Measurements from ENCODE around the gene PDE10A.
"Not testable (repeated sequence)": the region's sequence is repeated elsewhere in the genome, so short reads cannot be mapped to it uniquely, and the experiment has no call there.

The PDE10A gene

DNA sequence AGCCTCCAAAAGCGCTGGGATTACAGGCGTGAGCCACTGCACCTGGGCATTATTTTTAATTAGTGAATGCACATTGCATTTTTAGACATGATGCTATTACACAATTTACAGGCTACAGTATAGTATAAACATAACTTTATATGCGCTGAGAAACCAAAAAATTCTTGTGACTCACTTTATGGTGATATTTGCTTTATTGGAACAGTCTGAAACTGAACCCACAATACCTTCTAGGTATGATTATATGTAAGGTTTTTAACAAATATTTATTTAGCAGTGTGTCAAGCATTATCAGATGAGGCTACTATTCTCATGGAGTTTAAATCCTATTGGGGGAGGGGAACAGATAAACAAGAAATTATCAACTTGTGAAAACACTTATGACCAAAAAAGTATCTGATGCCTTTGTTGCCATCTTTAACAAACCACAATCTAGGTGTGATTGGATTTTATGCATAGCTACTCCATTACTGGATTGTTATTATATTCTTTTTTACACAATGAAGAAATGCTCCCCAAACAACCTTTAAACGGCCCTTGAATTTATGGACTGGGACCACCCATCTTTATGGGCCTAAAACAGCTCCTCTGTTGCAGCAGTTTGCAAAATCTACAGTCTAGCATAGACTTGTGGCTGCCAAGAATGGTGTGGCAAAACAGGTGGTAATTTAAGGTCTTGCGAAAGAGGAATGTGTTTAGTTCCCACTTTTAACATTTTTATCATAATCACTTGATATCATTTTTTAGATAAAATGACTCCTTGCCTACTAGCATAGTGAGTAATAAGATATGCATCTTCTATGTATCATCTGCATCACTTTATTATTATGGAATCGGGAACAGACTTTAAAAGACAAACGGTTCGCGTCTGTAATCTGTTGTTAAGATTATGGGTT, 194.5 kb downstream of the PDE10A start:
- H3K9ac ChIP-seq (ENCODE audit: low read depth, low read length) = no peak overlapping the region
- H3K4me1 ChIP-seq (ENCODE audit: insufficient read depth, low read length) = no peaks in the 10 kb centered on the region
- no peaks in the 10 kb centered on the region; the same call in 1 of the 2 replicates for H3K9me3 ChIP-seq (ENCODE audit: control insufficient read depth, insufficient read depth, low read length)
- no peaks in the 10 kb centered on the region for H3K36me3 ChIP-seq (ENCODE audit: insufficient read depth, low read length)

DNA sequence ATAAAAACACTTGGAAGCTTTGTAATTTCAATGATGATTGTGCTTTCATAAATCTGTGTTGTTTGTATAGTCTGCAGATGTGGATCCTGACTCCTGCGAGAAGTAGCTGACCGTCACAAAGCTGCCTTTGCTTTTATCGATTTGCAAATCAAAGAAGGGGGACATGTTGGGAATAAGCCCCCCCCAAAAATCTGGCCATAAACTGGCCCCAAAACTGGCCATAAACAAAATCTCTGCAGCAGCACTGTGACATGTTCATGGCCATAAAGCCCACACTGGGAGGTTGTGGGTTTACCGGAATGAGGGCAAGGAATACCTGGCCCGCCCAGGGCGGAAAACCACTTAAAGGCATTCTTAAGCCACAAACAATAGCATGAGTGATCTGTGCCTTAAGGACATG, 199.5 kb downstream of the PDE10A start:
- H3K36me3 ChIP-seq (ENCODE audit: insufficient read depth, low read length); H3K9me3 ChIP-seq (ENCODE audit: control insufficient read depth, insufficient read depth, low read length); H3K4me1 ChIP-seq (ENCODE audit: insufficient read depth, low read length); H3K9ac ChIP-seq (ENCODE audit: low read depth, low read length): not testable (repeated sequence)

DNA sequence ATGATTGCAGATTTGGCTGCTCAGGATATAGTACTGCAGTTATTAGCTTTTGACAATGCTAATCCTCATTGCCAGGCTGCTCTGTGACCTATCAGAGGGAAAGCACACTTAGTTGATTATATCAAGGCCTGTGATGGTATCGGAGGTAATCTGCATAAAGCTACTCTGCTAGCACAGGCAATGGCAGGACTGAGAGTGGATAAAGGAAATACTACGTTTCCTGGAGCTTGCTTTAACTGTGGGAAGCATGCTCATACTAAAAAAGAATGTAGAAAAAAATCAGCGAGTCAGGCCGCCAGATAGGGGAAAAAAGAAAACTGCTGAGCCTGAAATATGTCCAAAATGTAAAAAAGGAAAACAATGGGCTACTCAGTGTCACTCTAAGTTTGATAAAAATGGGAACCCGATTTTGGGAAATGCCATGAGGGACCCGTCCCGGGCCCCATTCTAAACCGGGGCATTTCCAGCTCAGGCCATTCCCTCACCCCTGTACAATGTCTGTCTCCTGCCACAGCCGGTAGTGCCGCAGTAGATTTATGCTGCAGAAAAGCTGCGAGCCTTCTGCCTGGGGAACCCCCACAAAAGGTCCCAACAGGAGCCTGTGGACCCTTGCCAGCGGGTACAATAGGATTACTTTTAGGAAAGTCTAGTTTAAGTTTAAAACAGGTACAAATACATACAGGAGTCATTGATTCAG, 203.3 kb downstream of the PDE10A start:
- H3K36me3 ChIP-seq (ENCODE audit: insufficient read depth, low read length); H3K9me3 ChIP-seq (ENCODE audit: control insufficient read depth, insufficient read depth, low read length); H3K9ac ChIP-seq (ENCODE audit: low read depth, low read length); H3K4me1 ChIP-seq (ENCODE audit: insufficient read depth, low read length): not testable (repeated sequence)

DNA sequence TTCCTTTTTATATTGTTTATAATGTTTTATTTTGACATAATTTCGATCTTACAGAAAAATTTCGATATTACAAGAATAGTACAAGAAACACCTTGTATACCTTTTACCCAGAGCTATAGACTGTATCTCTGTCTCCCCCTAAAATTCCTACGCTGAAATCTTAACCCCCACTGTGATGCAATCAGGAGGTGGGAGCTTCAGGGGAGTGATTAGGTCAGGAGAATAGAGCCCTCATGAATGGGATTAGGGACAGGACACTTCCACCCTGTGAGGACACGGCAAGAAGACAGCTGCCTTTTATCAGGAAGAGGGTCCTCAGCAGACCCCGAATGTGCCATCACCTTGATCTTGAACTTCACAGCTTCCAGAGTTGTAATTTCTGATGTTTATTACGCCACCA, 204.9 kb downstream of the PDE10A start:
- Histone ChIP-seq H3K4me1 (ENCODE audit: insufficient read depth, low read length) (no peaks in the 10 kb centered on the region), H3K36me3 (ENCODE audit: insufficient read depth, low read length) (no peaks in the 10 kb centered on the region), H3K9me3 (ENCODE audit: control insufficient read depth, insufficient read depth, low read length) (no peaks in the 10 kb centered on the region), H3K9ac (ENCODE audit: low read depth, low read length) (no peak overlapping the region)

DNA sequence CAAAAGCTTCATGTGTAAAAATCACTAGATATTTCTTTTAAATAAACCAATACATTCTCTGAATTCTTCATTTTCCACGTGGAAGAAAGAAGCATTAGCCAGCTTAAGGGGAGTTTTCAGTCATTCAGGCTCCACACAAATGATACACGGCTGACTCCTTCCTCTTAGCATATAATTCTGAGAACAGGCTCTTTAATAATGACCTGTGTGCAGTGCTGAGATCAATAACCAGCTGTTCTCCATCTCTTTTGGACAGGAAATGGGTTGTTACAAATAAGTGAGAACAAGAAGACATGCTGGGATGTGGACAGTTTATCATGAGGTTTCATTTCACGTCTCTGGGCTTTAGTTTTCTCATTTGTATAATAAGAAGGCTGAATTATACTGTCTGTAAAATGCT, 206.8 kb downstream of the PDE10A start:
- Histone ChIP-seq H3K9me3 (ENCODE audit: control insufficient read depth, insufficient read depth, low read length) (no peaks in the 10 kb centered on the region), H3K9ac (ENCODE audit: low read depth, low read length) (no peak overlapping the region), H3K36me3 (ENCODE audit: insufficient read depth, low read length) (no peaks in the 10 kb centered on the region), H3K4me1 (ENCODE audit: insufficient read depth, low read length) (no peaks in the 10 kb centered on the region)

DNA sequence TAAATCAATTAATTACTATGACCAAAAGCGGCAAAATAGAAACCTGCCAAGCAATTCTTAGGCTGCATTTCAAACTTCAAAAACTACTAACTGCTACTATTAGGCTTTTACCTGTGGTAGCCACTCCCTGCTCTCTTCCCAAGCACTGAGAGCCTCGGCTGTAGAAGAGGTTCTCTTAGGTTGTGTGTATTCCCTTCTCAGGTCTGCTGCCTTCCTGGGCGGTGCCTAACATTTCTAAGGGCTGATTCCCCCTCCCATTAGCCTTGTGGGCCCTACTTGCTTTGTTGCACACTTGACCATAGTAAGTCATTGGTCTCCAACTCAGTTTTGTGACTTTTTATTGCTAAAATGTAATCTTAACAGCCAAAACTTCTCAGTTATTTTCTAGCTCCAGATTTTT, 207.6 kb downstream of the PDE10A start:
- H3K9me3 ChIP-seq (ENCODE audit: control insufficient read depth, insufficient read depth, low read length) = no peaks in the 10 kb centered on the region
- no peak overlapping the region for H3K9ac ChIP-seq (ENCODE audit: low read depth, low read length)
- H3K36me3 ChIP-seq (ENCODE audit: insufficient read depth, low read length) = no peaks in the 10 kb centered on the region
- H3K4me1 ChIP-seq (ENCODE audit: insufficient read depth, low read length) = no peaks in the 10 kb centered on the region

DNA sequence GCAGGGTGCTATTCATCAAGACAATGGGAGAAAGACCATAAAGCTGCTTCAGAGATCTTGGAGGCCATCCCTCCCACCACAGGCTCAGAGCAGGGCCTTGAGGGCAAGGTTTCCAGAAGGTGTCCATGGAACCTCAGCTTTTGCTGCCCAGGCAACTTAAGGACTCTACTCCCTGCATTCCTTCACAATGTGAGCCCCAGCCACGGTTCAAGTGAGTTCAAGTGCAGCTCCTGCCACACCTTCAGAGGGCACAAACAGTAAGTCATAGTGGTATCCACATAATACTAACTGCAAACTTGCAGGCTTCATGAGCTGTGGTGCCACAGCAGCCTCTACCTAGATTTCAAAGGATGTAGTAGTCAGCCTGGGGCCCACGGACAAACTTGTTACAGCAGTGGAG, 209.6 kb downstream of the PDE10A start:
- Histone ChIP-seq H3K9me3 (ENCODE audit: control insufficient read depth, insufficient read depth, low read length) (no peaks in the 10 kb centered on the region), H3K4me1 (ENCODE audit: insufficient read depth, low read length) (no peaks in the 10 kb centered on the region), H3K36me3 (ENCODE audit: insufficient read depth, low read length) (no peaks in the 10 kb centered on the region), H3K9ac (ENCODE audit: low read depth, low read length) (no peak overlapping the region)

DNA sequence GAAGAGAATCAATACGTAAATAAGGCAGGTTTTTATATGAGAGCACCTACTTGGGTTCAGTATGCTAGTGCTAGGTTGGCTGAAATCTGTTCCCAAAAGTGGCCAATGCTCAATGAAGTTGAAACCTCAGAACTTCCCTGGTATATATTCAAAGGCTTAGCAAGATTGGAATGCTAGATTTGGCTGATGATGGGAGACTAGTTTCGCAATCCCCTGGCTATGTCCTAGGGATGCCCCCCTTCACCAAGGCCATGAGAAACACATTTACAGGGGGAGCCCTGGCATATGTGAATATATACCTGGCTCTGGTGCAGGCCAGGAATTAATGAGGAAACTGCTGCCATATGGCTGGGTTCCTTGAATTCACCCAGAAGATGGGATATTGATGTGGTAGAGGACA, 211.2 kb downstream of the PDE10A start:
- Histone ChIP-seq H3K9me3 (ENCODE audit: control insufficient read depth, insufficient read depth, low read length) (no peaks in the 10 kb centered on the region), H3K36me3 (ENCODE audit: insufficient read depth, low read length) (no peaks in the 10 kb centered on the region), H3K4me1 (ENCODE audit: insufficient read depth, low read length) (no peaks in the 10 kb centered on the region), H3K9ac (ENCODE audit: low read depth, low read length) (no peak overlapping the region)

DNA sequence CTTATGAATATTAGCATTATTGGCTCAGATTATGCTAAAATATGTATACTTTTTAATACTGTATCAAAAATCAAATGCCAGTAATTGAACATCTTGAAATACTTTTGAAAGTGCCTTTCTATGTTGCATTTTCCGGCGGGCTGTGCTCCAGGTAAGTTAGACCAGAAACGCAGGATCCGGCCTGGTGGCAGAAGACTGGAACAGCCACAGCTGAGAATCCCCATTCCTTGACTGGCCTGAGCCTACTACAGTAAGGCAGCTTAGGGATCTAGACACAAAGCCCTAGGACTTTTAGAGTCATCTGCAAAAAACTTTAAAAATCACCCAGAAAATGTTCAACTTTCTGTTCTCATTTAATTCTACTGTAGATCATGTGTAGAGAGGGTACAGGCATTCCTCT, 214.8 kb downstream of the PDE10A start:
- 0 out of 2 replicates have a peak, but pooled peaks cover under 1% of the 10 kb centered on the region for H3K9me3 ChIP-seq (ENCODE audit: control insufficient read depth, insufficient read depth, low read length)
- no peaks in the 10 kb centered on the region for H3K4me1 ChIP-seq (ENCODE audit: insufficient read depth, low read length)
- no peaks in the 10 kb centered on the region for H3K36me3 ChIP-seq (ENCODE audit: insufficient read depth, low read length)
- H3K9ac ChIP-seq (ENCODE audit: low read depth, low read length) = no peak overlapping the region

DNA sequence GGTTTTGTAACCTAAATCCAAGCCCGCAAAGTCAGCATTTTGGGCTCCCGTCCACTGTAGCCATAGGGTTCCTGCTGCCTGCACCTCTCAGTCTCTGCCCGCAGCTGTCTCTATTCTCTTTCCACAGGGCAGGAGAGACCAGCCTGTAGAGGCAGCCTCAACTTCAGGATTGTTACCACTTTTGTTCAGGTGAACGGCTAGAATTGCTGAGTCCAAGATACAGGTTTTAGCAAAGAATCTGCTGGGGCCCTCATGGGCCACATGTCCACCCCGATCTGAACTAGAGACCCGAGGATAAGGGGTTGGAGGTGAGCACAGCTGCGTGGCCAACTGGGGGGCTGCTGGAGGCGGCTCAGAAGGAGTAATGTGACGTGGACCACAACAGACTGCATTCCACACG, 215.9 kb downstream of the PDE10A start:
- H3K9me3 ChIP-seq (ENCODE audit: control insufficient read depth, insufficient read depth, low read length) = 0 out of 2 replicates have a peak, but pooled peaks cover 5% of the 10 kb centered on the region
- H3K9ac ChIP-seq (ENCODE audit: low read depth, low read length) = no peak overlapping the region
- H3K4me1 ChIP-seq (ENCODE audit: insufficient read depth, low read length) = no peaks in the 10 kb centered on the region
- no peaks in the 10 kb centered on the region for H3K36me3 ChIP-seq (ENCODE audit: insufficient read depth, low read length)

DNA sequence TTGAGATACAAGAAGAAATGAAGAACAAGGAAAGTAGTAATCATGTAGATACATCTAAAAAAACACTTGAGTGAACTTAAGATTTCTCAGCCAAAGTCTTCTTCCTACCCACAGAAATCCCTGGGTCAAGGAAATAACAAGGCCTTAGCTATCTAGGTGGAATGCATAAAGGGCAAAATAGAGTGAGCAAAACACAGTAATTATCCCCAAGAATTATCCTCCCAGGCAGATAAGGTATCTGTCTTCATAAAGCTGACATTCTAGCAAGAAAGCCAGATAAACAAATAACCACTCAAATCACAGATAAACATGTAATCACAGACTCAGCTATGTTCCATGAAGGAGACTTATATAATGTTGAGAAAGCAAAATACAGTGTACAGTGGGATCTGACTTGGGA, 216.7 kb downstream of the PDE10A start:
- H3K4me1 ChIP-seq (ENCODE audit: insufficient read depth, low read length) = no peaks in the 10 kb centered on the region
- H3K9me3 ChIP-seq (ENCODE audit: control insufficient read depth, insufficient read depth, low read length) = 0 out of 2 replicates have a peak, but pooled peaks cover 5% of the 10 kb centered on the region

DNA sequence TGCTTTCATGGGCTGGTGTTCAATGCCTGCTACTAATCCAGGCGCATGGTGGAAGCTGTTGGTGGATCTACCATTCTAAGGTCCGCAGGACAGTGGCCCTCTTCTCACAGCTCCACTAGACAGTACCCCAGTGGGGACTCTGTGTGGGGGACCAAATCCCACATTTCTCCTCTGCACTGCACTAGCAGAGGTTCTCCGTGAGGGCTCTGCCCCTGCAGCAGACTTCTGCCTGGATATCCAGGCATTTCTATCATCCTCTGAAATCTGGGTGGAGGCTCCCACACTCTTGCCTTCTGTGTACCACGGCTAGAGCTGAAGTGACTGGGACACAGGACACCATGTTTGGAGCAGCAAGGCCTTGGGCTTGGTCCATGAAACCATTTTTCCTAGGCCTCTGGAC, 219.6 kb downstream of the PDE10A start:
- no peak overlapping the region for H3K9ac ChIP-seq (ENCODE audit: low read depth, low read length)
- 0 out of 2 replicates have a peak, but pooled peaks cover 5% of the 10 kb centered on the region for H3K9me3 ChIP-seq (ENCODE audit: control insufficient read depth, insufficient read depth, low read length)
- H3K36me3 ChIP-seq (ENCODE audit: insufficient read depth, low read length) = no peaks in the 10 kb centered on the region
- no peaks in the 10 kb centered on the region for H3K4me1 ChIP-seq (ENCODE audit: insufficient read depth, low read length)

More for the DNA sequence above, 216.7 kb downstream of the PDE10A start:
- Histone ChIP-seq H3K36me3 (ENCODE audit: insufficient read depth, low read length) (no peaks in the 10 kb centered on the region), H3K9ac (ENCODE audit: low read depth, low read length) (no peak overlapping the region)

DNA sequence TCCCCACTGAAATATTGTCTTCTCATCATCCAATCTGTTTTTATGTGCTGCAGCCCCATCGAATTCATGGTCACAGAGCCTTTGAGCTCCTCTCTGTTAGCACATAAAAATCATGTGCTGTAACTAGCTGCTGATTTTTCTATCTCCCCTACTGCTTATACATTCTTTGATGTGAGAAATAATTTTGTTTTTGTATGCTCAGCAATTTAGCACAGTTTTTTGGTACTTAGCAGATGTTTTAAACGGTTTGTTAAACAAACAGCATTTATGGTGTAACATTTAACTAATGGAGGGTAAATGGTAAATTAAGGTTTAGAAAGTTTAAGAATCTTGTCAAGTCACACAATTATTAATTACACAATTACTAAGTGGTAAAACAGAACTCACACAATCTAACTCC, 221.9 kb downstream of the PDE10A start:
- Histone ChIP-seq H3K4me1 (ENCODE audit: insufficient read depth, low read length) (no peaks in the 10 kb centered on the region), H3K9ac (ENCODE audit: low read depth, low read length) (no peak overlapping the region), H3K36me3 (ENCODE audit: insufficient read depth, low read length) (no peaks in the 10 kb centered on the region), H3K9me3 (ENCODE audit: control insufficient read depth, insufficient read depth, low read length) (0 out of 2 replicates have a peak, but pooled peaks cover 5% of the 10 kb centered on the region)

DNA sequence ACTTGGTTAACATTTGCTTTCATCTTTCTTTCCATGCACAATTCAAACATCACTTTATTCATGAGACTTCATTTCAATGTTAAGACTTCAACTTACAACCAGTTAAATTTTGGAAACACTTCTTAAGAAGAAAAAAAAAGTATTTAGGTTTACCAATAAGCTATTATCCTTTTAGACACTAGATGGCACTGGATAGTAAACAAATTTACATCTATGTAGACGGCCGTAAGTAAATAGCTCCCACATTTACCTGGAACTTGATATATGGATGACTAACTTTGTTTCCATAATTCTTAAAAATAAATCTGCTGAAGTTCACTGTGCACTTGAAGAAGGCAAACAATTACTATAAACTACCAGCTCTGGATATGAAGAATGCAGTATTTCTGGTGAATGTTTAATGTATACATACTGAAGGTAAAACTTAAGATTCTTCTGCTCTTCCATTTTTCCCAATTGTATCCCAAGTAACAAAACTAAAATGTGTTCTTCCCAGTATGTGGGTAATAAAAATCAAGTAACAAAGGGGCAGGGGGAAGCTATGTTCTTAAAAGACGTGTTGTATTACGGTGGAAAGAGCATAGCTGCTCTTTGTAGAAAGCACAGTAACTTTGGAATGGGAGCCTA, 223.0 kb downstream of the PDE10A start:
- 0 out of 2 replicates have a peak, but pooled peaks cover 5% of the 10 kb centered on the region for H3K9me3 ChIP-seq (ENCODE audit: control insufficient read depth, insufficient read depth, low read length)
- no peaks in the 10 kb centered on the region for H3K36me3 ChIP-seq (ENCODE audit: insufficient read depth, low read length)
- H3K9ac ChIP-seq (ENCODE audit: low read depth, low read length) = no peak overlapping the region
- no peaks in the 10 kb centered on the region for H3K4me1 ChIP-seq (ENCODE audit: insufficient read depth, low read length)

Measured in ES-I3 (cell line).